H1 (cell line): ENCODE data around the gene HIP1. TPM values are rescaled to one million over a fixed set of nuclear protein-coding genes. Genes with fewer than 3 reads are reported as not detected.

ENCODE experiments used
- CTCF ChIA-PET: fragments of 300-600 bp; sonication (Branson Sonifier 250); formaldehyde crosslinking; loops from one replicate; lab custom pipeline; 2021; ENCODE audit not compliant: partially characterized antibody; lab: Charles Lee
- POLR2A ChIA-PET: fragments of 300-600 bp; sonication (Branson Sonifier 250); formaldehyde crosslinking; loops from one replicate; lab custom pipeline; 2021; ENCODE audit warnings: inconsistent platforms; ENCODE audit not compliant: partially characterized antibody; lab: Charles Lee
- DNase-seq, 2 experiments: peaks; one replicate each; pipeline versions ENCODE4 v3.0.0 to v3.0.0-alpha.2; 2010 to 2022; ENCODE audit warnings: low spot score in 2 of 2, low read depth in 1 of 2, mixed read lengths in 1 of 2
- FAIRE-seq: peaks from 2 replicates; lab custom pipeline; 2011; peaks lifted over from hg19 to GRCh38; lab: Jason Lieb, UNC
- H2AFZ ChIP-seq: 2 replicates; pipeline ENCODE4 v1.8.1; 2012; ENCODE audit warnings: low read length, inconsistent platforms
- H2AK5ac ChIP-seq: 2 replicates; pipeline ENCODE4 v1.6.1; 2013; ENCODE audit warnings: low read depth, low read length
- H2BK120ac ChIP-seq: replicated peaks from 2 replicates; pipeline ENCODE3; 2013; ENCODE audit warnings: low read depth, low read length, inconsistent platforms
- H2BK12ac ChIP-seq: 2 replicates; pipeline ENCODE4 v1.6.1; 2013; ENCODE audit warnings: low read depth, low read length
- H2BK15ac ChIP-seq: 2 replicates; pipeline ENCODE4 v1.6.1; 2013; ENCODE audit warnings: low read length
- H2BK20ac ChIP-seq: 2 replicates; pipeline ENCODE4 v1.6.1; 2013; ENCODE audit warnings: low read length
- H2BK5ac ChIP-seq: 2 replicates; pipeline ENCODE4 v1.6.1; 2013; ENCODE audit warnings: low read depth, low read length
- H3K14ac ChIP-seq: 2 replicates; pipeline ENCODE4 v1.6.1; 2013; ENCODE audit warnings: inconsistent platforms; ENCODE audit not compliant: insufficient read length
- H3K18ac ChIP-seq: 2 replicates; pipeline ENCODE4 v1.6.1; 2013; ENCODE audit warnings: low read length; ENCODE audit errors: extremely low read depth
- H3K23ac ChIP-seq: 2 replicates; pipeline ENCODE4 v1.6.1; 2013; ENCODE audit warnings: inconsistent platforms; ENCODE audit not compliant: insufficient read length
- H3K23me2 ChIP-seq: 2 replicates; pipeline ENCODE4 v1.6.1; 2013; ENCODE audit warnings: low read depth, low read length
- H3K27ac ChIP-seq: 2 replicates; pipeline ENCODE4 v1.6.1; 2011; ENCODE audit warnings: low read depth, low read length, inconsistent platforms
- H3K27me3 ChIP-seq, 4 experiments: replicated peaks in 1 of 4; 1 replicate in 1 of 4; 2 replicates in 3 of 4; pipeline versions ENCODE4 v1.6.1 to v1.8.1; 2011 to 2013; ENCODE audit warnings: low read length in 3 of 4, mild to moderate bottlenecking in 3 of 4, inconsistent platforms in 2 of 4, mixed read lengths in 2 of 4, moderate library complexity in 1 of 4; ENCODE audit not compliant: control insufficient read depth in 3 of 4, insufficient read depth in 3 of 4; ENCODE audit errors: extremely low read depth in 1 of 4
- H3K36me3 ChIP-seq, 4 experiments: 2 replicates each; pipeline versions ENCODE4 v1.6.1 to v1.8.1; 2011 to 2013; ENCODE audit warnings: mild to moderate bottlenecking in 4 of 4, low read length in 3 of 4, moderate library complexity in 2 of 4, control low read depth in 1 of 4, inconsistent platforms in 1 of 4; ENCODE audit not compliant: insufficient read depth in 4 of 4, control insufficient read depth in 2 of 4
- H3K4ac ChIP-seq: replicated peaks from 2 replicates; pipeline ENCODE3; 2013; ENCODE audit warnings: low read length, low read depth, mixed read lengths, inconsistent platforms; ENCODE audit not compliant: insufficient read length
- H3K4me1 ChIP-seq, 4 experiments: replicated peaks in 1 of 4; 1 replicate in 1 of 4; 2 replicates in 3 of 4; pipeline versions ENCODE4 v1.6.1 to v1.8.1; 2011 to 2013; ENCODE audit warnings: low read length in 3 of 4, inconsistent platforms in 2 of 4, mixed read lengths in 1 of 4; ENCODE audit not compliant: insufficient read depth in 4 of 4, control insufficient read depth in 3 of 4
- H3K4me2 ChIP-seq, 2 experiments: 2 replicates each; pipeline versions ENCODE4 v1.6.1 to v1.8.1; 2011 to 2013; ENCODE audit warnings: low read depth in 2 of 2, low read length in 2 of 2, control low read depth in 1 of 2, inconsistent platforms in 1 of 2, mild to moderate bottlenecking in 1 of 2; ENCODE audit not compliant: insufficient read depth in 1 of 2
- H3K4me3 ChIP-seq, 4 experiments: fragments of 200-600, 300-600 bp in 1 of 4; sonication (generic), shearing (Covaris generic), sonication (Bioruptor Twin) in 1 of 4; 2 replicates each; pipeline versions ENCODE4 v1.5.1 to v1.8.1; 2011 to 2016; ENCODE audit warnings: low read length in 4 of 4, low read depth in 3 of 4, control low read depth in 2 of 4, inconsistent platforms in 2 of 4, mild to moderate bottlenecking in 2 of 4, mixed read lengths in 1 of 4, moderate library complexity in 1 of 4; ENCODE audit not compliant: insufficient read depth in 2 of 4; ENCODE audit errors: extremely low read depth in 1 of 4
- H3K56ac ChIP-seq: replicated peaks from 2 replicates; pipeline ENCODE3; 2013; ENCODE audit warnings: low read depth, mild to moderate bottlenecking, mixed read lengths, low read length, inconsistent platforms; ENCODE audit not compliant: insufficient read length
- H3K79me1 ChIP-seq: 2 replicates; pipeline ENCODE4 v1.6.1; 2013; ENCODE audit warnings: low read depth, low read length, control low read depth
- H3K79me2 ChIP-seq, 2 experiments: 2 replicates each; pipeline versions ENCODE4 v1.6.1 to v1.8.1; 2012 to 2013; ENCODE audit warnings: low read length in 2 of 2, mild to moderate bottlenecking in 2 of 2, inconsistent platforms in 1 of 2; ENCODE audit not compliant: insufficient read depth in 2 of 2, control insufficient read depth in 1 of 2
- H3K9ac ChIP-seq, 4 experiments: replicated peaks in 1 of 4; 1 replicate in 1 of 4; 2 replicates in 3 of 4; pipeline versions ENCODE4 v1.6.1 to v1.8.1; 2011 to 2013; ENCODE audit warnings: low read depth in 3 of 4, low read length in 3 of 4, control low read depth in 2 of 4, mild to moderate bottlenecking in 2 of 4, moderate library complexity in 2 of 4, inconsistent platforms in 1 of 4; ENCODE audit errors: extremely low read depth in 1 of 4
- H3K9me3 ChIP-seq, 2 experiments: 2 replicates each; pipeline versions ENCODE4 v1.6.1 to v1.8.1; 2012 to 2013; ENCODE audit warnings: mild to moderate bottlenecking in 2 of 2, moderate library complexity in 2 of 2, control low read depth in 1 of 2, inconsistent platforms in 1 of 2, low read depth in 1 of 2, low read length in 1 of 2, mixed read lengths in 1 of 2; ENCODE audit not compliant: insufficient read depth in 2 of 2
- H4K20me1 ChIP-seq, 2 experiments: replicated peaks in 1 of 2; 2 replicates each; pipeline versions ENCODE3 to v1.8.1; 2011 to 2013; ENCODE audit warnings: inconsistent platforms in 2 of 2, low read length in 2 of 2, mild to moderate bottlenecking in 1 of 2; ENCODE audit not compliant: insufficient read depth in 2 of 2, control insufficient read depth in 1 of 2
- H4K5ac ChIP-seq: 2 replicates; pipeline ENCODE4 v1.6.1; 2013; ENCODE audit warnings: low read length, low read depth, mixed read lengths, inconsistent platforms; ENCODE audit not compliant: insufficient read length
- H4K8ac ChIP-seq: 2 replicates; pipeline ENCODE4 v1.8.0; 2013; ENCODE audit warnings: mild to moderate bottlenecking, moderate library complexity, low read length, inconsistent platforms; ENCODE audit not compliant: insufficient read depth; ENCODE audit errors: extremely low read depth
- H4K91ac ChIP-seq: replicated peaks from 2 replicates; pipeline ENCODE3; 2013; ENCODE audit warnings: low read length, mixed read lengths, inconsistent platforms; ENCODE audit not compliant: insufficient read length
- JUND ChIP-seq: IDR thresholded peaks from 2 replicates; pipeline ENCODE4 v1.6.1; 2011; ENCODE audit warnings: mild to moderate bottlenecking, improper control_type of control experiment, low read length
- MAX ChIP-seq: IDR thresholded peaks from 2 replicates; pipeline ENCODE4 v1.6.1; 2012; ENCODE audit warnings: inconsistent platforms
- POLR2AphosphoS5 ChIP-seq: IDR thresholded peaks from 2 replicates; pipeline ENCODE4 v1.6.1; 2011; ENCODE audit warnings: low read depth, low read length
- RNF2 ChIP-seq: fragments of 200-900, 300-1000 bp; sonication (generic); IDR thresholded peaks from 2 replicates; pipeline ENCODE4 v1.7.1; 2016; ENCODE audit warnings: borderline replicate concordance, low read depth, mild to moderate bottlenecking, antibody characterized with exemption, low read length; ENCODE audit not compliant: poor library complexity, severe bottlenecking; ENCODE audit errors: missing control alignments
- WGBS, 2 experiments: shearing (Covaris generic) in 1 of 2; methylation state at CpG; one replicate each; pipeline versions ENCODE4 v1.1.6 to v1.1.7; 2013 to 2015; ENCODE audit warnings: low lambda C conversion rate in 2 of 2, mixed read lengths in 2 of 2, inconsistent platforms in 1 of 2, low coverage in 1 of 2, missing lambda C conversion rate in 1 of 2; ENCODE audit not compliant: insufficient replicate concordance in 2 of 2, insufficient coverage in 1 of 2, insufficient read length in 1 of 2; ENCODE audit errors: extremely low coverage in 1 of 2, missing lambda C conversion rate in 1 of 2; 5-methylcytosine and 5-hydroxymethylcytosine counted together
- polyA plus RNA-seq, 7 experiments: library from polyadenylated mRNA; depleted of rRNA in 3 of 7; stranded (reverse) in 5 of 7; unstranded in 2 of 7; fragments of >200 nt in 5 of 7; fragments of 200-250 nt in 2 of 7; gene quantifications; 1 replicate in 5 of 7; 2 replicates in 1 of 7; 4 replicates in 1 of 7; pipeline versions ENCODE4 v1.2.1 to v1.2.3, GENCODE V29; 2011 to 2013; ENCODE audit warnings: missing spikeins in 2 of 7, mixed read lengths in 2 of 7
- total RNA-seq: library from RNA; stranded (reverse); fragmentation: NEBNext Ultra II Directional; extraction: Animal tissue kit (Norgen Biotek cat#: 25700); gene quantifications from 2 replicates; pipeline ENCODE4 v1.2.1, GENCODE V29; 2021

Gene HIP1
- total and polyA plus RNA-seq, 2 of the 8 experiments (the other 6 are each of a cell fraction or from before 2014, with no cell fraction given) = 51.8 to 108 TPM

GRCh38 chr7:75723444-75723843 is 15.3 kb downstream of the HIP1 start:
- 100% methylated on average over 3 of the region's 3 CpGs; no CpG with 5 or more reads in 1 of the 2 experiments for WGBS, 2 experiments
- Histone ChIP-seq H3K9me3 (no peaks in the 10 kb centered on the region), H2AFZ (no peak overlapping the region), H3K4me3 (no peak overlapping the region), H4K8ac (no peak overlapping the region)
- no peak for TF ChIP-seq RNF2
- TF ChIP-seq MAX = no peak
- TF ChIP-seq JUND = no peak
- TF ChIP-seq POLR2AphosphoS5 = no peak
- TF ChIP-seq, all 59 proteins: peak for 0
- Histone ChIP-seq H3K23me2 (no peaks in the 10 kb centered on the region), H3K79me2 (no peaks in the 10 kb centered on the region), H3K56ac (no peak overlapping the region), H2BK12ac (no peak overlapping the region), H3K27ac (no peak overlapping the region), H3K9ac (no peak overlapping the region), H3K23ac (no peak overlapping the region), H3K4me1 (peaks cover 3 to 7% (median 4%) of the 10 kb centered on the region in 4 experiments), H2AK5ac (no peak overlapping the region), H3K79me1 (no peaks in the 10 kb centered on the region), H4K5ac (no peak overlapping the region), H2BK5ac (no peak overlapping the region), H3K18ac (no peak overlapping the region), H3K4ac (no peak overlapping the region), H3K27me3 (no peaks in the 10 kb centered on the region), H4K20me1 (no peaks in the 10 kb centered on the region), H2BK20ac (no peak overlapping the region), H3K14ac (no peak overlapping the region), H4K91ac (no peak overlapping the region), H3K36me3 (no peaks in the 10 kb centered on the region), H3K4me2 (no peak overlapping the region), H2BK15ac (no peak overlapping the region), H2BK120ac (no peak overlapping the region)
- POLR2A ChIA-PET = interaction anchor here (1.4 kb wide), 1 partner anchor 11 kb away, joined by 4 read pairs; no protein-coding TSS in a partner anchor
- FAIRE-seq = no peak
- DNase-seq = no peak
- CTCF ChIA-PET = interaction anchor here (1.1 to 2.4 kb wide), 4 partner anchors 8 to 20 kb away, joined by 3 to 7 read pairs (median 4); no protein-coding TSS in a partner anchor
